ENCODE data around the gene CTNS.

The CTNS gene

GRCh38 chr17:3636154-3636907 is at the start of gene CTNS, which contains the start of gene SHPK:
TSS of gene CTNS (plus strand) at chr17:3636760. CDS start at chr17:3640207, 3,447 bp downstream.
TSS of gene SHPK (minus strand) at chr17:3636250. CDS start at chr17:3636219, 31 bp downstream.
- Histone ChIP-seq H3K36me3 (ENCODE audit: control insufficient read depth, insufficient read depth, low read length) (peaks cover 18% of the 10 kb centered on the region), H3K4me1 (ENCODE audit: control insufficient read depth, insufficient read depth, low read length) (peaks cover 12% of the 10 kb centered on the region), H3K9me3 (ENCODE audit: control insufficient read depth, insufficient read depth, low read depth, low read length) (no peaks in the 10 kb centered on the region), H3K27ac (ENCODE audit: low read depth, low read length) (peak within 1 kb of the TSS; percentile 95), H3K4me3 (ENCODE audit: low read depth, low read length) (peak within 1 kb of the TSS; percentile 94), H3K27me3 (ENCODE audit: control insufficient read depth, insufficient read depth, low read length) (no peaks in the 10 kb centered on the region), H3K9ac (ENCODE audit: low read length) (peak within 1 kb of the TSS; percentile 88)

GRCh38 chr17:3589784-3590183 is 46.8 kb upstream of the CTNS start:
- H3K9ac ChIP-seq (ENCODE audit: low read length): no peak overlapping the region
- peaks cover 44% of the 10 kb centered on the region for H3K36me3 ChIP-seq (ENCODE audit: control insufficient read depth, insufficient read depth, low read length)
- H3K27me3 ChIP-seq (ENCODE audit: control insufficient read depth, insufficient read depth, low read length): no peaks in the 10 kb centered on the region

GRCh38 chr17:3590231-3590630 is 46.3 kb upstream of the CTNS start:
- H3K4me3 ChIP-seq (ENCODE audit: low read depth, low read length): no peak overlapping the region
- no peaks in the 10 kb centered on the region for H3K27me3 ChIP-seq (ENCODE audit: control insufficient read depth, insufficient read depth, low read length)
- H3K9me3 ChIP-seq (ENCODE audit: control insufficient read depth, insufficient read depth, low read depth, low read length): no peaks in the 10 kb centered on the region
- peaks cover 44% of the 10 kb centered on the region for H3K36me3 ChIP-seq (ENCODE audit: control insufficient read depth, insufficient read depth, low read length)
- no peak overlapping the region for H3K27ac ChIP-seq (ENCODE audit: low read depth, low read length)
- H3K4me1 ChIP-seq (ENCODE audit: control insufficient read depth, insufficient read depth, low read length): no peaks in the 10 kb centered on the region
- H3K9ac ChIP-seq (ENCODE audit: low read length): no peak overlapping the region

More at GRCh38 chr17:3589784-3590183, 46.8 kb upstream of the CTNS start:
- Histone ChIP-seq H3K4me1 (ENCODE audit: control insufficient read depth, insufficient read depth, low read length) (no peaks in the 10 kb centered on the region), H3K4me3 (ENCODE audit: low read depth, low read length) (no peak overlapping the region), H3K27ac (ENCODE audit: low read depth, low read length) (no peak overlapping the region), H3K9me3 (ENCODE audit: control insufficient read depth, insufficient read depth, low read depth, low read length) (no peaks in the 10 kb centered on the region)

- Histone ChIP-seq H3K9me3 (ENCODE audit: control insufficient read depth, insufficient read depth, low read depth, low read length) (no peaks in the 10 kb centered on the region), H3K27me3 (ENCODE audit: control insufficient read depth, insufficient read depth, low read length) (no peaks in the 10 kb centered on the region), H3K36me3 (ENCODE audit: control insufficient read depth, insufficient read depth, low read length) (peaks cover 39% of the 10 kb centered on the region), H3K9ac (ENCODE audit: low read length) (no peak overlapping the region), H3K4me3 (ENCODE audit: low read depth, low read length) (no peak overlapping the region), H3K4me1 (ENCODE audit: control insufficient read depth, insufficient read depth, low read length) (no peaks in the 10 kb centered on the region), H3K27ac (ENCODE audit: low read depth, low read length) (no peak overlapping the region)
These were observed 45.8 kb upstream of the CTNS start for GRCh38 chr17:3590768-3591167.

- Histone ChIP-seq H3K27me3 (ENCODE audit: control insufficient read depth, insufficient read depth, low read length) (no peaks in the 10 kb centered on the region), H3K4me3 (ENCODE audit: low read depth, low read length) (no peak overlapping the region), H3K9me3 (ENCODE audit: control insufficient read depth, insufficient read depth, low read depth, low read length) (no peaks in the 10 kb centered on the region), H3K27ac (ENCODE audit: low read depth, low read length) (no peak overlapping the region), H3K36me3 (ENCODE audit: control insufficient read depth, insufficient read depth, low read length) (peaks cover 27% of the 10 kb centered on the region), H3K9ac (ENCODE audit: low read length) (no peak overlapping the region), H3K4me1 (ENCODE audit: control insufficient read depth, insufficient read depth, low read length) (no peaks in the 10 kb centered on the region)
These were observed 44.2 kb upstream of the CTNS start for GRCh38 chr17:3592216-3592860.

- Histone ChIP-seq H3K27me3 (ENCODE audit: control insufficient read depth, insufficient read depth, low read length) (no peaks in the 10 kb centered on the region), H3K4me1 (ENCODE audit: control insufficient read depth, insufficient read depth, low read length) (no peaks in the 10 kb centered on the region), H3K9ac (ENCODE audit: low read length) (peak overlapping the region; percentile 38), H3K36me3 (ENCODE audit: control insufficient read depth, insufficient read depth, low read length) (peaks cover 21% of the 10 kb centered on the region), H3K4me3 (ENCODE audit: low read depth, low read length) (no peak overlapping the region), H3K9me3 (ENCODE audit: control insufficient read depth, insufficient read depth, low read depth, low read length) (no peaks in the 10 kb centered on the region), H3K27ac (ENCODE audit: low read depth, low read length) (no peak overlapping the region)
These were observed 43.2 kb upstream of the CTNS start for GRCh38 chr17:3593384-3593783.

GRCh38 chr17:3594051-3594800 is 42.3 kb upstream of the CTNS start:
- H3K4me1 ChIP-seq (ENCODE audit: control insufficient read depth, insufficient read depth, low read length): no peaks in the 10 kb centered on the region
- H3K36me3 ChIP-seq (ENCODE audit: control insufficient read depth, insufficient read depth, low read length): peaks cover 17% of the 10 kb centered on the region
- H3K4me3 ChIP-seq (ENCODE audit: low read depth, low read length): no peak overlapping the region

GRCh38 chr17:3594976-3595375 is 41.6 kb upstream of the CTNS start:
- H3K9ac ChIP-seq (ENCODE audit: low read length): no peak overlapping the region

More at GRCh38 chr17:3594051-3594800, 42.3 kb upstream of the CTNS start:
- no peaks in the 10 kb centered on the region for H3K27me3 ChIP-seq (ENCODE audit: control insufficient read depth, insufficient read depth, low read length)
- no peak overlapping the region for H3K27ac ChIP-seq (ENCODE audit: low read depth, low read length)
- no peaks in the 10 kb centered on the region for H3K9me3 ChIP-seq (ENCODE audit: control insufficient read depth, insufficient read depth, low read depth, low read length)
- no peak overlapping the region for H3K9ac ChIP-seq (ENCODE audit: low read length)

GRCh38 chr17:3596804-3597464 is 39.6 kb upstream of the CTNS start:
- H3K9ac ChIP-seq (ENCODE audit: low read length): no peak overlapping the region
- H3K4me1 ChIP-seq (ENCODE audit: control insufficient read depth, insufficient read depth, low read length): no peaks in the 10 kb centered on the region
- no peaks in the 10 kb centered on the region for H3K9me3 ChIP-seq (ENCODE audit: control insufficient read depth, insufficient read depth, low read depth, low read length)
- H3K27ac ChIP-seq (ENCODE audit: low read depth, low read length): no peak overlapping the region
- no peaks in the 10 kb centered on the region for H3K27me3 ChIP-seq (ENCODE audit: control insufficient read depth, insufficient read depth, low read length)
- peaks cover 2% of the 10 kb centered on the region; the same call in 1 of the 2 replicates for H3K36me3 ChIP-seq (ENCODE audit: control insufficient read depth, insufficient read depth, low read length)
- no peak overlapping the region for H3K4me3 ChIP-seq (ENCODE audit: low read depth, low read length)

More at GRCh38 chr17:3594976-3595375, 41.6 kb upstream of the CTNS start:
- Histone ChIP-seq H3K4me3 (ENCODE audit: low read depth, low read length) (no peak overlapping the region), H3K36me3 (ENCODE audit: control insufficient read depth, insufficient read depth, low read length) (peaks cover 10% of the 10 kb centered on the region), H3K27ac (ENCODE audit: low read depth, low read length) (no peak overlapping the region), H3K4me1 (ENCODE audit: control insufficient read depth, insufficient read depth, low read length) (no peaks in the 10 kb centered on the region), H3K9me3 (ENCODE audit: control insufficient read depth, insufficient read depth, low read depth, low read length) (no peaks in the 10 kb centered on the region), H3K27me3 (ENCODE audit: control insufficient read depth, insufficient read depth, low read length) (no peaks in the 10 kb centered on the region)

- no peaks in the 10 kb centered on the region for H3K27me3 ChIP-seq (ENCODE audit: control insufficient read depth, insufficient read depth, low read length)
- no peaks in the 10 kb centered on the region for H3K4me1 ChIP-seq (ENCODE audit: control insufficient read depth, insufficient read depth, low read length)
- H3K36me3 ChIP-seq (ENCODE audit: control insufficient read depth, insufficient read depth, low read length): peaks cover 2% of the 10 kb centered on the region; the same call in 1 of the 2 replicates
- no peaks in the 10 kb centered on the region for H3K9me3 ChIP-seq (ENCODE audit: control insufficient read depth, insufficient read depth, low read depth, low read length)
- H3K27ac ChIP-seq (ENCODE audit: low read depth, low read length): no peak overlapping the region
- no peak overlapping the region for H3K9ac ChIP-seq (ENCODE audit: low read length)
- no peak overlapping the region for H3K4me3 ChIP-seq (ENCODE audit: low read depth, low read length)
These were observed 38.5 kb upstream of the CTNS start for GRCh38 chr17:3598078-3598477.
